DMS53 treated with DMSO at 0.1 percent for 48 hours (cell line): ENCODE data around the gene TOM1L2.
"Not testable (repeated sequence)": the region's sequence is repeated elsewhere in the genome, so short reads cannot be mapped to it uniquely, and the experiment has no call there.

Source experiments
- DNase-seq: peaks from one replicate; lab custom pipeline; 2025; ENCODE audit not compliant: unreplicated experiment; lab: John Stamatoyannopoulos, UW

The TOM1L2 gene

DNA sequence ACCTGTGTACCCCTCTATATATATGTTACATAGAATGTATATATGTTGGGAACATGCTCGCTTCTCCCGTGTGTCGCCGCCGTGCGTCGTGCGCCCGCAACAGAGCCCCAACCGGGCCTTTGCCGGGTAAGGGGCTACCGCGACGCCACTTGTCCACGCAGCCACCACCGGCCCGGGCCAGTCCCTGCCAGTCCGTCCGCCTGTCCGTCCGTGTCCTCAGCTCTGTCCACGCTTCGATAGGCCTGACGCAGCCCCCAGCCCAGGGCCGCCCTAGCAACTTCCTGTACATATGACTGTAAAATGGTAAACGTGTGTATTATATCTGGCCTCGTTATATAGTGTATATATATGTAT, 161.3 kb downstream of the TOM1L2 start:
- DNase-seq, result no peak

DNA sequence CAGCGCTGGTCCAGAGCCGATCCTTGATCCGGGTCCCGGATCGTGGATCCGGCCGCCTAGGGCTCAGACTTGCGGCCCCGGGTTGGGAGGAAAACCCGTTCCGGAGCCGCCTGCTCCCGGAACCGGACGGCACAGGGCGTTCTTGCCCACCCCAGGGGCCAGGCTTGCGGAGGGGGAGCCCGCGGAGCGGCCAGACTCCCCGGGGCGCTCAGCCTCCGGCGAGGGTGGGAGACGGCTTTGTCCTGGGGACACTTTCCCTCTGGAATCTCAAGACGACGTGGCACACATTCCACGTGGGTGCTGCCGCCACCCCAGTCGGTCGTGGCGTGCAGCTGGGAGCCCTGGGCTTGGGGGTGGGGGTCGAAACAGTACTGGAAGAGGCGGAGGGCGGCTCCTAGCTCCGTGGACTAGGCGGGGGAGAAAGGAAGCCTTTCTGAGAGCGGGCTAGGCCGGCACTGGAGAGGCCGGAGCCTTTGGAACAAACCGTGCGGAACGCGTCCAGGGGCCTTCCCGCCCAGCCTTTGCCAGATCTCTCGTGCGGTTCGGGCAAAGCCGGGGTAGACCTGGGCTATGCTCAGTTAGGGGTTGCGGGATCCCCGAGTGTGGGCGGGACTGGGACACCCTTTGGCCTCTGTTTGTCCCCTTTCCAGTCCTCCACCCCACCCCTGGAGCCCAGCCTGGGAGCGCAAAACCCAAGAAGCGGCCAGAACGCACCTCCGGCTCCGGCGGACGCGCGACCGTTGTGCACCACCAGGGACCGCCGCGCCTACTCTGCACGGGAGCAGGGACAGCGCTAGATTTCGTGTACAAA, 161.9 kb downstream of the TOM1L2 start:
- no peak for DNase-seq

DNA sequence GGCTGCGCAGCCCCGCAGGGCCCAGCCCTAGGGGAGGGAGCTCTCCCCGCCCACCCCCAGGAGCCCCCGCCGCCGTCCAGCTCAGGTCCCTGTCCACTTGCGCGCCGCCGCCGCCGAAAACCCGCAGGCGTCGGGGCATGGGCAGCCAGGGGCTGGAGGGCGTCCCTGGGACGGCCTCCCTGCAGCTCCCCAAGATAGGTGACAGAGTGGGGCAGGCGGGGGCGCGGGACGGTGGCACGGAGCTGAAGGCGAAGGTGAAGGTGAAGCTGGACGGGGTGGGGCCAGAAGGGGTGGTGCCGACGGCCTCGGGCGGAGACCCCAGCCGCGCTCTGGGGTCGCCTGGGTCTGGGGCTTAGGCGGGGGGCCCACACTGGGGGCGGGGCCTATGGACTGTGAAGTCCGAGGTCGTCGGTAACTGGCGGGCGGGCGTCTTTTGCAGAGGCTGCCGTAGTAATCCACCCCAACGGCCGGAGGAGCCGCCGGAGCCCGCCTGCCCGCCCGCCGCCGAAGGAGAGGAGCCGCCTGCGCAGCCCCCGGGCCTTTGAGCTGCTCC, 162.6 kb downstream of the TOM1L2 start:
- DNase-seq, result no peak

DNA sequence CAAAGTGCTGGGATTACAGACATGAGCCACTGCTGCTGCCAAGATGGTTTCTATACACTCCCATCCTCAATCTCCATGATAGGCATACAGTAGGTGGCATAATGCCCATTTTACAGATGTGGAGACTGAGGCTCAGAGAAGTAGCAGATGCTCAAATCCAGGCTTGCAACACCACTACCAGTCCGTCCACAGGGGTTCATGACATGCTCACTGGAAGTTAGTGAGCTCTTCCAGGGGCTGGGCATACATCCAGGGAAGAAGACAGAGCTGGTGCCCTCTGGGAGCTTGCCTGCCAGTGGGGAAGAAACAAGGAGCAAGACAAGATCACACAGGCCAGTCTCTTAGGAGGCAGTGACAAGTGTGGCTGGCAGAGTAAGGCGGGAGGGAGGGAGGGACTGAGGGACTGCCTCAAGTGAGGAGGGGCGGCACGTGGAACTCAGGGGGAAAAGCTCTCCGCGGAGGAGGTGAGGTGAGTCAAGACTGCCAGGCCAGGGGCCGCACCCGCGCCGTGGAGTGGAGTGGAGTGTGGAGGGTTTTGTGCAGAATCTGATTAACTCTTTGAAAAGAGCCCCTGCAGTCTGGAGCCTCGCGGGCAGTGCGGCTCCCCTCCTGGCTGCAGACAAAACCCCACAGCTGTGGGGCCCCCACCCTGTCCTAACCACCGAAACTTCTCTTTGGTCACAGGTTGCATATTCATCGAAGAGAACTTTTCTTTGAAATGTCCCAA, 163.3 kb downstream of the TOM1L2 start:
- no peak for DNase-seq

DNA sequence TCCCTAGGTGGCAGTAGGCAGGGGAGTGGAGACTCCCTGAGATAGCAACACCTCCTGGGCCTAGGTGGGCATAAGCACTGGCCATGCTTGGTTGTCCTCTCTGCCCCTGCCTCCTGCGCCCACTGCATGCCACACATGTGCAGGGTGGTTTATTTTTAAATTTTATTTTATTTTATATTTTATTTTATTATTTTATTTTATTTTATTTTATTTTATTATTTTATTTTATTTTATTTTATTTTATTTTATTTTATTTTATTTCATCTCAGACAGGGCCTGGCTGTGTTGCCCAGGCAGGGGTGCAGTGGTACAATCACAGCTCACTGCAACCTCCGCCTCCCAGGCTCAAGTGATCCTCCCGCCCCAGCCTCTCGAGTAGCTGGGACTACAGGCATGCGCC, 164.0 kb downstream of the TOM1L2 start:
- not testable (repeated sequence) for DNase-seq

DNA sequence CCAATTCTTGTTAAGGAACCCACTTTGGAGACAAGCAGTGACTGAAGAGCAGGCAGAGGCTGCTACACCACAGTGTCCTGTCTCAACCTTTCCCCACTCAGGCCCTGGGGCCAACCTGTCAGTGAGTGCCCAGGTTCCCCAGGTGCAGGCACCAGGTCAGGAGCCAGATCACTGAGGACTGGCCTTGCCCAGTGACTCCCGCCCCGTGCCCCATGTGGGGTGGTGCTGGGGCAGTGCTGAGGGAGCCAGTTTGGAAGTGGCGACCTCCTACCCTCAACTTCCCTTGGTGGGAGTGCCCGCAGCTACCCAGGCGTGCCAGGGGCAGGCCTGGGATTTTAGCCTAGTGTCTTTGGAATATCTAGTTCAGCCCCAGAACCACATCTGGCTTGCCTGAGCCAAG, 164.8 kb downstream of the TOM1L2 start:
- DNase-seq, result no peak

DNA sequence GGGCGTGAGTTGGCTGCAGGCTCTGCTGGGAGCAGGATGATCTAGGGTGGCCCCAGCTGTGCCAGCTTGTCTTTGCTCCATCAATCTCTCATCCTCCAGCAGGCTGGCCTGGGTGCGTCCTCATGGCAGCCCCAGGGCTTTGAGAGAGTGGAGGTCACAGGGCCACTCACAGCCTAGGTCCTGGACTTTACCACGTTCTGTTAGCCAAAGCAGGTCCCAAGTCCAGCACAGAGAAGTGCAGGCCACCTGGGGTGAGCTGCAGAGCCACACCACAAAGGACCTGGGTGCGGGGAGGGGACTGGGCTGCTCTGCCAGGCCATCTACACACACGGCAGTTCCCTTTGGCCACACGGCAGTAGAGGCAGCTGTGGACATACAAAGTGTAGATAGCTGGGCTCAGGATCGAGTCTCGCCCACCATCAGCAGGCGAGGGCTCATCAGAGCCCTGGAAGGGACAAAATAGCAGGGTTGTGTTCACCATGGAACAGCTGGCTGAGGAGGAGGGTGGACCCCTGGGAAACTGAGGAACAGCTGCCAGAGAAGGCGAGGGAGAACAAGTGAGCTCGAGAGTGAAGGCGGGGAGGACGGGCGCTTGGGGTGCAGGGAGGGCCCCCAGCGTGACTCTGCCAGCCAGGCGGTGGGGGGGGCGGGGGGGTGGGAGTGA, 165.5 kb downstream of the TOM1L2 start:
- DNase-seq, result no peak

DNA sequence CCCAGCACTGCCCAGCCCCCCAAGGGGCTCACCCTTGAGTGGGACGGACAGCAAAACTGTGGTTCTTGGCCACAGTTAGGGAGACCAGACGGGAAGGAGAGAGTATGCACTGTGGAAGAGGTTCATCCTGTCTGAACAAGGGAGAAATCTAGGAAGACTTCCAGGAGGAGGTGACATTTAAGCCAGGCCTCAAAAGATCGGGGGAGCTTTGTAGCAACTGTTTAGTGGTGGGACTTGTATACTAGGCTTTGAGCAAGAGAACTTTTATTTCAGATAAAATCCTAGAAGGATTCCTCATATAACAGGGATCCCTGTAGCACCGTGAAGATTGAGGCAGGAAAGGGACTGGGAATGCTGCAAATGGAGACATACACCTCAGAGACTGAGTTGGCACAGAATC, 166.2 kb downstream of the TOM1L2 start:
- no peak for DNase-seq

DNA sequence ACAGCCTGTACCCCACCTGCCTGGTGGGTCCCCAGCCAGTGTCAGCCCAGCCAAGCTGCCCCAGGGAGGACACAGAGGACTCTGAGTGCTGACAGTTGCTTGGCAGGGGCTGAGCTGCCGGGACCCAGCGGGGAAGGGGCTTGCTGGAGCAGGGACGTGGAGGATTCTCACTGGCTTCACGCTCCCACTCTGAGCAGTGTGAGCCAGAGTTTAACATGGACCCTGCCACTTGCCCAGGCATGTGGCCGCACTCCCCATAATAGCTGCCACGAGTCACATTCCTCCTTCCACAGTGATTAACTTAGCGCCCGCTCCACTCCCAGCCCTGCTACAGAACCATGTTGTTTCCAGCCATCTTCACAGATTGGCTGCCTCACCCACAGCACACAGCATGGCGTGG, 166.6 kb downstream of the TOM1L2 start:
- DNase-seq, result no peak

DNA sequence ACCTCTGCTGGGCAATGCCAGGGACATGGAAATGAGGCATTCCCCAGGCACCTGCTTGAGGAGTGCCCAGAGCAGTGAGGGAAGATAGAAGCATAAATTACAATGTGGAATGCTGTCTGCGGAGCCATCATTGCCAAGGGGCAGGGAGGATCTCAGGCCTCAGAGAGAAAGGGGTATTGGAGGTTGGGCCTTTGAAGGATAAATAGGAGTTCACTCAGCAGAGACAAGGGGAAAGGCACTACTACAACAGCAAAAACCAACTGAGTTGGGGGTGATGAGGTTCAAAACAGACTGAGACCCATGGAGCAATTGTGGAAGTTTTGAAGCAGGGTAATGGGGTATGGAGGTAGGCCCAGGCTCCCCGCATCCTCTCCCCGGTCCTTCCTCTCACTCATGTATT, 168.2 kb downstream of the TOM1L2 start:
- DNase-seq, result no peak

DNA sequence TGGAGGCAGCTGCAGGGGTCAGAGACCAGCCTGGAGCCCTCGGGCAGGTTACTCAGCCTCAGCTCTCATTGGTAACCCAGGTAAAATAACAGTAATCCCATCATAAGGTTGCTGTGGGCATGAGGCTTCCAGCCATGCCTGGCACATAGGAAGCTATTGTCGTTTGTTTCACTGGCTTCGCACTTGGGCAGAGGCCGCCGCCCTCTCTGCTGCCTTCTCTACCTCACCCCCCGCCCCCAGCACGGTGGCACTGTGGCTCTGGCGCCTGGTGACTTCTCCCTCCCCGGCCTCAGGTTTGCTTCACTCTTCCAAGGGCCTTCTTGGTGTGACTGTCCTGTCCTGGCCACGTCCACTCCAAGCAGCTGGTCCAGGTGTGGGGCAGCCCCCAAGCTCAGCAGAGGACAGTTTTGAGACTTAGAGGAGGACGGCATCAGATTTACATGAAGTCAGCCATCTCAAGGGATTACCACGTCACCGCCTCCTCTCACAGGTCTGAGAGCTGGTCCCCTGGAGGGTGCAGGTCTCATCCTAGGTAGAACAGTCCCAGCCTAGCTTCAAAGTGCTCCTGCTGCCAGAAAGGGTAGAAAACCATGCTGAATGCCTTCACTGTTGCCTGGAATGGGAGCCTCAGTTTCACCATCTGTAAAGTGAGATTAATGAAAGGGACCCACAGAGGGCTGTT, 170.3 kb downstream of the TOM1L2 start:
- no peak for DNase-seq

DNA sequence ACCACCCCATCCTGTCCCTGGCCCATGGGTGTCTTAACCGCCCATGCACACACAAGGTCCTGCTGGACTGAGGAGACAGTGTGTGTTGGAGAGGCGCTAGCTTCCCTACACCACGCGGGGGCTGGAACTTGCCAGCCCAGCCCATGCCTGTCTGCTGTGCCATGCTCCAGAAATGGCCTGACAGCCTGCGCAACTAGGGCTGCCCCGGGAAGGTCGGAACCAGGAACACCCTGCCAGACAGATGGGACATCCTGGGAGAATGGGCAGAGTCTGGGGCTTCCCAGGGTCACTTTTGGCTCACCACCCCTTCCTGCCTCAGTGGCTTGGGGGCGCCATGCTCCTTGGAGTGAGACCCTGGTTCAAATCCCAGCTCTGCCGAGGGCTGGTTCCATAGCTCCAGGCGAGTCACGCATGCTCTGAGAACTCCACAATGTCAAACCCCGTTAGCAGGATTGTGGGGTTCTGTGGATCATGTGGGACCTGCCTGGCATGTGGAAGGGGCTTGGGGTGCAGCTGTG, 171.6 kb downstream of the TOM1L2 start:
- DNase-seq, result no peak

DNA sequence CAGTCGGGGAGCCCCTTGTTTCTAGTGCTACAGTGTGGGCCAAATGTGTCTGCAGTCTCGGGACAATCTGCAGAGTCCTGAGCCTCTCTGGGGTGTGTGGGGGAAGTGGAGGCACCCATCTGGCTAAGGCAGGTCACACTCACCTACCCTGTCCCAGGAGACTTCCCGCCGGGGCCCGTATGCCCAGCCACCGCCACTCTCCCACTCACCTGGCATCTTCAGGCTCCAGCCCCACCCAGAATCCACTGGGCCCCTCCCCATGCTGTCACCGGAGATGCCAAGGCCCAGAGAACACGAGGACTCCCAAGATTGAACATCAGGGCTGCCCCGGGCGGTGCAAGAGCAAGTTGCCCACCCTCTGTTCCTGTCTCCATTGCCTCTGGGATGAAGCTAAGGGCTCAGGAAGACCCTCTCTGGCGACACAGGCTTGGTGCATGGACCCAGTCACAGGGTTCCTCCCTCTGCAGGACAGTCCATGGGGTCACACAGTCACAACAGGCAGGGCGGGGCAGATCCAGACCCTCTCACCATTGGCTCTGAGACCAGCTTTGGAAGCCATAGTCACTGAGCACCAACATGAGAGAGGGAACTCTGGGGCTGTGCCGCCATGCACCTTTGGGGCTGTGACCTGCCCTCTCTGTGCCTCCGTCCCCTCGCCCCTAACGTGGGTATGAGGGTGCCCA, 173.5 kb downstream of the TOM1L2 start:
- no peak for DNase-seq

DNA sequence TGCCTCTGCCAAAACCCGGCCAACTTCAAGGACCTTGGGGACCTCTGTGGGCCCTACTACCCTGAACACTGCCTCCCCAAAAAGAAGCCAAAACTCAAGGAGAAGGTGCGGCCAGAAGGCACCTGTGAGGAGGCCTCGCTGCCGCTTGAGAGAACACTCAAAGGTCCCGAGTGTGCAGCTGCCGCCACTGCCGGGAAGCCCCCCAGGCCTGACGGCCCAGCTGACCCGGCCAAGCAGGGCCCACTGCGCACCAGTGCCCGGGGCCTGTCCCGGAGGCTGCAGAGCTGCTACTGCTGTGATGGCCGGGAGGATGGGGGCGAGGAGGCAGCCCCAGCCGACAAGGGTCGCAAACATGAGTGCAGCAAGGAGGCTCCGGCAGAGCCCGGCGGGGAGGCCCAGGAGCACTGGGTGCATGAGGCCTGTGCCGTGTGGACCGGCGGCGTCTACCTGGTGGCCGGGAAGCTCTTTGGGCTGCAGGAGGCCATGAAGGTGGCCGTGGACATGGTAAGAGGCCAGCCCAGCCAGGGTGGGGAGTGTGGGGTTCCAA, 174.1 kb downstream of the TOM1L2 start:
- DNase-seq, result no peak

DNA sequence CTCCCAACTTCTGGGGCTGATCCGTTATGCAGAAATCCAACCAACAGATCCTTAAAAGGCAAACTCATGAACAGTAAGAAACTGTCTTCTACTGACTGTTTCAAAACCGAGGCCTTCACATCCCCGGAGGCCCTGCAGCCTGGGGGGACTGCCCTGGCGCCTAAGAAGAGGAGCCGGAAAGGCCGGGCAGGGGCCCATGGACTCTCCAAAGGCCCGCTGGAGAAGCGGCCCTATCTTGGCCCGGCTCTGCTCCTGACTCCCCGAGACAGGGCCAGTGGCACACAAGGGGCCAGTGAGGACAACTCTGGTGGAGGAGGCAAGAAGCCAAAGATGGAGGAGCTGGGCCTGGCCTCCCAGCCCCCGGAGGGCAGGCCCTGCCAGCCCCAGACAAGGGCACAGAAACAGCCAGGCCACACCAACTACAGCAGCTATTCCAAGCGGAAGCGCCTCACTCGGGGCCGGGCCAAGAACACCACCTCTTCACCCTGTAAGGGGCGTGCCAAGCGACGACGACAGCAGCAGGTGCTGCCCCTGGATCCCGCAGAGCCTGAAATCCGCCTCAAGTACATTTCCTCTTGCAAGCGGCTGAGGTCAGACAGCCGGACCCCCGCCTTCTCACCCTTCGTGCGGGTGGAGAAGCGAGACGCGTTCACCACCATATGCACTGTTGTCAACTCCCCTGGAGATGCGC, 174.9 kb downstream of the TOM1L2 start:
- no peak for DNase-seq

DNA sequence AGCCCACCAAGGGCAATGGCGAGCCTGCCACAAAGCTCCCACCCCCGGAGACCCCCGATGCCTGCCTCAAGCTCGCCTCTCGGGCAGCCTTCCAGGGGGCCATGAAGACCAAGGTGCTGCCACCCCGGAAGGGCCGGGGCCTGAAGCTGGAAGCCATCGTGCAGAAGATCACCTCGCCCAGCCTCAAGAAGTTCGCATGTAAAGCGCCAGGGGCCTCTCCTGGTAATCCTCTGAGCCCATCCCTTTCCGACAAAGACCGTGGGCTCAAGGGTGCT, 175.5 kb downstream of the TOM1L2 start:
- DNase-seq, result no peak

DNA sequence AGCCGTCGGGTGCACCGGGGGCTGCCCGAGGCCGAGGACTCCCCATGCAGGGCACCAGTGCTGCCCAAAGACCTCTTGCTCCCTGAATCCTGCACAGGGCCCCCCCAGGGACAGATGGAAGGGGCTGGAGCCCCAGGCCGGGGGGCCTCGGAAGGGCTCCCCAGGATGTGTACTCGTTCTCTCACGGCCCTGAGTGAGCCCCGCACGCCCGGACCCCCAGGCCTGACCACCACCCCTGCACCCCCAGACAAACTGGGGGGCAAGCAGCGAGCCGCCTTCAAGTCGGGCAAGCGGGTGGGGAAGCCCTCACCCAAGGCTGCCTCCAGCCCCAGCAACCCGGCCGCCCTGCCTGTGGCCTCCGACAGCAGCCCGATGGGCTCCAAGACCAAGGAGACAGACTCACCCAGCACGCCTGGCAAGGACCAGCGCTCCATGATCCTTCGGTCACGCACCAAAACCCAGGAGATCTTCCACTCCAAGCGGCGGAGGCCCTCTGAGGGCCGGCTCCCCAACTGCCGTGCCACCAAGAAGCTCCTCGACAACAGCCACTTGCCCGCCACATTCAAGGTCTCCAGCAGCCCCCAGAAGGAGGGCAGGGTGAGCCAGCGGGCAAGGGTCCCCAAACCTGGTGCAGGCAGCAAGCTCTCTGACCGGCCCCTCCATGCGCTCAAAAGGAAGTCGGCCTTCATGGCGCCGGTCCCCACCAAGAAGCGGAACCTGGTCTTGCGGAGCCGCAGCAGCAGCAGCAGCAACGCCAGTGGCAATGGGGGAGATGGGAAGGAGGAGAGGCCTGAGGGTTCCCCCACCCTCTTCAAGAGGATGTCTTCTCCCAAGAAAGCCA, 176.0 kb downstream of the TOM1L2 start:
- no peak for DNase-seq

DNA sequence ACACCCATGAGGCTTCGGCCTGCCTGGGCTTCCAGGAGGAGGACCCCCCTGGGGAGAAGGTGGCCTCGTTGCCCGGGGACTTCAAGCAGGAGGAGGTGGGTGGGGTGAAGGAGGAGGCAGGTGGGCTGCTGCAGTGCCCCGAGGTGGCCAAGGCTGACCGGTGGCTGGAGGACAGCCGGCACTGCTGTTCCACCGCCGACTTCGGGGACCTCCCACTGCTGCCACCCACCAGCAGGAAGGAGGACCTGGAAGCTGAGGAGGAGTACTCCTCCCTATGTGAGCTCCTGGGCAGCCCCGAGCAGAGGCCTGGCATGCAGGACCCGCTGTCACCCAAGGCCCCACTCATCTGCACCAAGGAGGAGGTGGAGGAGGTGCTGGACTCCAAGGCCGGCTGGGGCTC, 176.9 kb downstream of the TOM1L2 start:
- no peak for DNase-seq

DNA sequence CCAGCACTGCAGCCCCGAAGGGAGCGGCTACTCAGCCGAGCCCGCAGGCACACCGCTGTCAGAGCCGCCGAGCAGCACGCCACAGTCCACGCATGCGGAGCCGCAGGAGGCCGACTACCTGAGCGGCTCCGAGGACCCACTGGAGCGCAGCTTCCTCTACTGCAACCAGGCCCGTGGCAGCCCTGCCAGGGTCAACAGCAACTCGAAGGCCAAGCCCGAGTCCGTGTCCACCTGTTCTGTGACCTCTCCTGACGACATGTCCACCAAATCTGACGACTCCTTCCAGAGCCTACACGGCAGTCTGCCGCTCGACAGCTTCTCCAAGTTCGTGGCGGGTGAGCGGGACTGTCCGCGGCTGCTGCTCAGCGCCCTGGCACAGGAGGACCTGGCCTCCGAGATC, 177.8 kb downstream of the TOM1L2 start:
- no peak for DNase-seq
